B cell (primary cell): ENCODE results near the gene MAPT.

ENCODE experiments used
- CTCF ChIP-seq: fragments of 200-600 bp; IDR thresholded peaks from one replicate; pipeline ENCODE4 v1.8.0; 2022; ENCODE audit warnings: antibody characterized with exemption, mild to moderate bottlenecking
- EZH2 ChIP-seq: IDR thresholded peaks from 2 replicates; pipeline ENCODE4 v1.6.1; 2012; ENCODE audit warnings: borderline replicate concordance, low read depth, mild to moderate bottlenecking, moderate library complexity, low read length; ENCODE audit not compliant: insufficient read depth, poor library complexity, severe bottlenecking

- TF ChIP-seq CTCF: no peak
- TF ChIP-seq EZH2: no peak
Measured at GRCh38 chr17:45964634-45965033, 70.3 kb downstream of the MAPT start.
